Cardiac muscle cell (in vitro differentiated cells and primary cell): ENCODE measurements around the gene PRCD. TPM values are rescaled to one million over a fixed set of nuclear protein-coding genes. Genes with fewer than 3 reads are reported as not detected.
"Not testable (repeated sequence)": the region's sequence is repeated elsewhere in the genome, so short reads cannot be mapped to it uniquely, and the experiment has no call there.

ENCODE experiments used
- DNase-seq, 2 donors: peaks; one replicate each; pipeline versions ENCODE4 v3.0.0 to v3.0.0-alpha.2; 2010 to 2017; ENCODE audit warnings: low read depth in 1 of 2, low spot score in 1 of 2
- H3K27ac ChIP-seq: fragments of 200-600 bp; sonication (generic); 2 replicates; pipeline ENCODE4 v1.5.1; 2016
- H3K27me3 ChIP-seq: fragments of 200-600 bp; sonication (generic); 2 replicates; pipeline ENCODE4 v1.6.0; 2016; ENCODE audit warnings: control low read depth
- H3K36me3 ChIP-seq: fragments of 200-600 bp; sonication (generic); 2 replicates; pipeline ENCODE4 v1.5.1; 2016; ENCODE audit warnings: control low read depth
- H3K4me1 ChIP-seq: fragments of 200-600 bp; sonication (generic); 2 replicates; pipeline ENCODE4 v1.8.1; 2017; ENCODE audit warnings: low read depth, mild to moderate bottlenecking, mixed run types
- H3K4me3 ChIP-seq: fragments of 200-600 bp; sonication (generic); 2 replicates; pipeline ENCODE4 v1.5.1; 2016; ENCODE audit warnings: mild to moderate bottlenecking
- H3K9me3 ChIP-seq: fragments of 200-600 bp; sonication (generic); 2 replicates; pipeline ENCODE4 v1.5.1; 2017; ENCODE audit warnings: low read depth, mild to moderate bottlenecking, control low read depth
- CTCF ChIP-seq: IDR thresholded peaks from 2 replicates; pipeline ENCODE4 v1.5.1; 2012; ENCODE audit warnings: low read depth, mild to moderate bottlenecking, low read length
- polyA plus RNA-seq: library from polyadenylated mRNA; unstranded; fragments of >200 nt; fragmentation: Nextera tagmentation; extraction: Ambion mirVana; gene quantifications from 2 replicates; pipeline ENCODE4 v1.2.1, GENCODE V29; 2016
- total RNA-seq: library from RNA; depleted of rRNA; stranded (reverse); fragments of >200 nt; gene quantifications from 2 replicates; pipeline ENCODE4 v1.2.3, GENCODE V29; 2016

The PRCD gene
- total and polyA plus RNA-seq, 2 experiments from 2014 or later = 7.3 to 14.4 TPM

GRCh38 chr17:76562734-76563148, 22.9 kb downstream of the PRCD start:
- Histone ChIP-seq H3K36me3 (peaks cover 15% of the 10 kb centered on the region), H3K27ac (no peak overlapping the region), H3K27me3 (no peaks in the 10 kb centered on the region), H3K4me3 (no peak overlapping the region), H3K9me3 (no peaks in the 10 kb centered on the region), H3K4me1 (peaks cover 5% of the 10 kb centered on the region)
- TF ChIP-seq CTCF = no peak
- peak in 1 of 2 donors; percentile 91 for DNase-seq

GRCh38 chr17:76563359-76563758, 23.5 kb downstream of the PRCD start:
- H3K9me3 ChIP-seq, DNase-seq, H3K27me3 ChIP-seq, H3K27ac ChIP-seq, H3K4me3 ChIP-seq, H3K4me1 ChIP-seq: not testable (repeated sequence)
- peaks cover 15% of the 10 kb centered on the region for H3K36me3 ChIP-seq

- not testable (repeated sequence) for H3K9me3 ChIP-seq, H3K4me1 ChIP-seq, DNase-seq, H3K27ac ChIP-seq, H3K27me3 ChIP-seq, H3K4me3 ChIP-seq
- peaks cover 15% of the 10 kb centered on the region for H3K36me3 ChIP-seq
Observed at GRCh38 chr17:76564991-76565727, 25.3 kb downstream of the PRCD start.

GRCh38 chr17:76565728-76566612, 26.1 kb downstream of the PRCD start:
- no peaks in the 10 kb centered on the region for H3K27me3 ChIP-seq
- H3K9me3 ChIP-seq = no peaks in the 10 kb centered on the region
- DNase-seq = no peak
- no peaks in the 10 kb centered on the region for H3K4me1 ChIP-seq
- peaks cover 13% of the 10 kb centered on the region for H3K36me3 ChIP-seq
- no peak overlapping the region for H3K4me3 ChIP-seq
- no peak for TF ChIP-seq CTCF
- H3K27ac ChIP-seq = no peak overlapping the region

- Histone ChIP-seq H3K4me3 (no peak overlapping the region), H3K4me1 (no peaks in the 10 kb centered on the region), H3K27me3 (no peaks in the 10 kb centered on the region), H3K27ac (no peak overlapping the region), H3K36me3 (peaks cover 7% of the 10 kb centered on the region), H3K9me3 (no peaks in the 10 kb centered on the region)
- no peak for TF ChIP-seq CTCF
- no peak for DNase-seq
Observed at GRCh38 chr17:76566613-76566943, 26.7 kb downstream of the PRCD start.

- no peaks in the 10 kb centered on the region for H3K27me3 ChIP-seq
- peaks cover 3% of the 10 kb centered on the region for H3K36me3 ChIP-seq
- DNase-seq = no peak
- no peak for TF ChIP-seq CTCF
- no peak overlapping the region for H3K4me3 ChIP-seq
- H3K27ac ChIP-seq = no peak overlapping the region
- H3K9me3 ChIP-seq = no peaks in the 10 kb centered on the region
- H3K4me1 ChIP-seq = no peaks in the 10 kb centered on the region
Observed at GRCh38 chr17:76566988-76567431, 27.2 kb downstream of the PRCD start.
